Erythroblast (primary cell): Measurements from ENCODE around the gene MAN1A2.
A peak's percentile ranks its signal among the peaks of the same experiment; 100 is the strongest.
"Not testable (repeated sequence)": the region's sequence is repeated elsewhere in the genome, so short reads cannot be mapped to it uniquely, and the experiment has no call there.

Experiments
- DNase-seq, 2 experiments: peaks; one replicate each; lab custom pipeline; 2025; lab: John Stamatoyannopoulos, UW
- GATA1 ChIP-seq: IDR thresholded peaks from 2 replicates; pipeline ENCODE4 v1.6.1; 2011; ENCODE audit warnings: low read depth, mild to moderate bottlenecking, control low read depth, low read length, moderate library complexity
- POLR2A ChIP-seq: IDR thresholded peaks from 2 replicates; pipeline ENCODE4 v1.6.1; 2011; ENCODE audit warnings: mild to moderate bottlenecking, low read length

MAN1A2 gene

DNA sequence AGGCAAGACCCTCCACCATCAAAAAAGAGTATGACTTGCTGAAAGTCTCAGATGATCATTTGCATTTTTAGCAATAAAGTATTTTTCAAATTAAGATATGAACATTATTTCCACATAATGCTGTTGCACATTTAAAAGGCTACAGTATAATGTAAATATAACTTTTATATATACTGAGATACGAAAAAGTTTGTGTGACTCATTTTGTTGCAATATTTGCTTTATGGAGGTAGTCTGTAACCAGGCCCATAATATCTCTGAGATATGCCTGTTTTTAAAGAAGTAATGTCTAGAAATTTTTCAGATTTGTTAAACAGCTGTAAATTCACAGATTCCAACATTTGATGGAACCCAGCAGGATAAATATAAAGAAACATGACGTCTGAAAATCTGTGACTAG, 86.7 kb downstream of the MAN1A2 start:
- no peak for DNase-seq
- TF ChIP-seq POLR2A, result no peak
- TF ChIP-seq GATA1, result no peak

- DNase-seq, result not testable (repeated sequence)
These were observed 91.2 kb downstream of the MAN1A2 start for GRCh38 chr1:117458410-117458809.

- TF ChIP-seq GATA1, result no peak
- no peak for TF ChIP-seq POLR2A
- no peak for DNase-seq
These were observed 99.5 kb downstream of the MAN1A2 start for GRCh38 chr1:117466761-117467160.

DNA sequence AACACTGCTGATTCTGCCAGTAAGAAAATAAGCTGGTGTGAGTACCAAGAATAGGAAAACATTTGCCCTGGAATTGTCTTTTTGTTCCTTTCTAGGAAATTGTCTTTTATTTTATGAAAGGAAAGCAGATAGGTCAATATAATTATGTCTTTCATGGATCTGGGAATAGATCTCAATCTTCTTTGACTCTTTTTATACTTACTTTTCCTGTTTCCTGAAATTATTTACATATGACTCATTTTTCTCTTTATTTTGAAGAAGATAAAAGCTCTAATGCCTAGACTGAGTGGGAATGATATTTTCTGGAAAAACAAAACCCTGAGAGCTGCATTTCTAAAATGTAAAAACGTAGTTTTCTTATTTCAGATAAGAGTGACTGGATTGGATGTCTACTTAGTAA, 100.1 kb downstream of the MAN1A2 start:
- TF ChIP-seq GATA1 (no peak), POLR2A (no peak)
- no peak for DNase-seq

DNA sequence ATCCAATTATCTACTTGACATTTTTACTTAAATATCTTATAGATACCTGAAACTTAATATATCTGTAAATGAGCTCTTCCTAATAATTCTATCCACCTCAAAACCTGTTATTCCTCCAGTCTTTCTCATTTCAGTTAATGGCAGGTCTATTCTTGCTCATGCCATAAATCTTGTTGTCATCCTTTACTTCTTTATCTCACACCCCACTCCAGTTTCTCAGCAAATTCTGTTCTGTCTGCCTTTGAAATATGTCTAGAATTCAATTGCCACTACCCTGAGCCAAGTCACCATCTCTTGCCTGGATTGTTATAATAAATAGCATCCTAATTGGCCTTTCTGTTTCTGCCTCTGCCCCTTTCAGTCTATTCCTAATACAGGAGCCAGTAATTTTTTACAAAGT, 105.8 kb downstream of the MAN1A2 start:
- no peak for DNase-seq
- TF ChIP-seq GATA1, result no peak
- no peak for TF ChIP-seq POLR2A

- DNase-seq, result not testable (repeated sequence)
These were observed 108.2 kb downstream of the MAN1A2 start for GRCh38 chr1:117475495-117475894.

DNA sequence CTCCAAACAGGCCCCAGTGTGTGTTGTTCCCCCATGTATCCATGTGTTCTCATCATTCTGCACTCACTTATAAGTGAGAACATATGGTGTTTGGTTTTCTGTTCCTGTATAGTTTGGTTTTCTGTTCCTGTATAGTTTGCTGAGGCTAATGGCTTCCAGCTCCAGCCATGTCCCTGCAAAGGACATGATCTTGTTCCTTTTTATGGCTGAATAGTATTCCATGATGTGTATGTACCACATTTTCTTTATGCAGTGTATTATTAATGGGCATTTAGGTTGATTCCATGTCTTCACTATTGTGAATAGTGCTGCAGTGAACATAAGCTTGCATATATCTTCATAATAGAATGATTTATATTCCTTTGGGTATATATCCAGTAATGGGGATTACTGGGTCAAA, 111.8 kb downstream of the MAN1A2 start:
- no peak for DNase-seq
- TF ChIP-seq POLR2A (no peak), GATA1 (no peak)

DNA sequence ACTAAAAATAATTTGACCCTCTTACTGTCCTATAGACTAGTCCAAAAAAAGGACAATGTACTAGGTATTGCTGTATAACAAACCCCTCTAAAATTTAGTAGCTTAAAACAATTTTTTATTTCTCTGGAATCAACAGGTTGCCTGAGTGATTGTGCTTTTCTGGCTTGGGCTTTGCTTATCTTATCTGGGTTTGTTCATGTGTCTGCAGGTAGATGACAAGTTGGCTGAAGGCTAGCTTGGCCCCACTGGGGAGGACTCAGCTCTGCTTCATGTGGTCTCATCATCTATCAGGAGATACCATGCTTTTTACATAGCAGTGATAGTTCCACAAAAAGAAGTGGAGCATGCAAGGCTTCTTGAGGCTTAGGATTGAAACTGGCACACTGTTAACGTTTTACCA, 114.2 kb downstream of the MAN1A2 start:
- TF ChIP-seq GATA1 (no peak), POLR2A (no peak)
- no peak for DNase-seq

- no peak for TF ChIP-seq GATA1
- no peak for TF ChIP-seq POLR2A
- DNase-seq, result no peak
These were observed 126.7 kb downstream of the MAN1A2 start for GRCh38 chr1:117493906-117494305.

DNA sequence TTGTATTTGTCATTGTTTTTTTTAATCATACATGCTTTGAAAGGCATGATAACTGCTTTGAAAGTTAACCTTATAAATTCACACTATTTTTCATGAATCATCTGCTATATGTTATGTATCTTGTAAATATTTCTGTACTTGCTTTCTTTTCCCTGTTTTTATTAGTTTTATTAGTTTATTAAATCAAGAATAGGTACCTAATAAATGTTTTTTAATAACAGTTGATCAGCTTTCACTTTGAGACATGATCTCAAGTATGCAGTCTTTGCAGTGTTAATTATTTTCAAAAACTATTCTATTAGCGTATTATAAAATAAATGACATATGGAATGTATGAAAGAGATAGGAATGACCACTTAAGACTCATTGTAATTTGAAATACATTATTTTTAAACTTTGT, 127.8 kb downstream of the MAN1A2 start:
- DNase-seq, result no peak
- TF ChIP-seq GATA1, result no peak
- TF ChIP-seq POLR2A, result no peak

- DNase-seq, result no peak
- TF ChIP-seq POLR2A (no peak), GATA1 (no peak)
These were observed 131.8 kb downstream of the MAN1A2 start for GRCh38 chr1:117499071-117499470.

DNA sequence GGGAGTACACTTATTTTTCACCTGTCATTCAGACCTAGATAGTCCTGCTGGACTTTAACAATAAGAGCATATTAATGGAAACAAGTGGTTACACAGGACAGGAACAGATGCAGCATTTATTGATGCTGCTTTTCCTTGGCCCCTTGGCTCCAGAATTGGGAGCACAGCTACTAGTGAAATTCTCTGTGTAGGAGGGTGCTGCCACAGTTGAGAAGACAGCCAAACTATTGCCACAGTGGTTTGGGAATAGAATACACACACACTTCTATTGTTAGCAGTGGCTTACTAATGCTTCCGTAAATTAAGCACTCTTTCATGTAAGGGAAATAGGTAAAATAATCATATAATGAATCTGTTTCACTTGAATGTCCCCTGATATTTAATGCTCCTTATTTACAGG, 133.3 kb downstream of the MAN1A2 start:
- TF ChIP-seq POLR2A (no peak), GATA1 (no peak)

DNA sequence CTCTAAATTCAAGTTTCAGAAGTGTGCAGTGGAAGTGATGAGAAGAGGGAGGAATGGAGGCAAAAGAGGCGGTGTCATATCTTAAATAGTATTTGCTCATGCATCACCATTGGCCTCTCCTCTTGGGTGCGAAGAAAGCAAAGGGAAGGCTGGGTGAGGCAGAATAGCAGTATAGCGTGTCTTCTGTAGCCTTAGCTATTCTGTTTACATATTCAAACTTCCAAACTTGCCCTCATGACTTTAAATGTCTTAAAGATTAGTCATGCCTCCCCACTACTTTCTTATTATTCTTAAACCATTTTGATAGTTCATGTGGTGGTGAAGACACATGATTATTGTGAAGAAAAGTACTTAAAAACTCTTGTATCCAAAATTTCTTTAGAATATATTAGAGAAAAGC, 134.0 kb downstream of the MAN1A2 start:
- TF ChIP-seq POLR2A (no peak), GATA1 (no peak)
- no peak for DNase-seq

More for the DNA sequence above, 133.3 kb downstream of the MAN1A2 start:
- no peak for DNase-seq

GRCh38 chr1:117511273-117511672, 144.0 kb downstream of the MAN1A2 start:
- no peak for TF ChIP-seq GATA1
- no peak for TF ChIP-seq POLR2A
- no peak for DNase-seq

GRCh38 chr1:117512728-117513321, 145.6 kb downstream of the MAN1A2 start:
- DNase-seq, result peak; percentile 20 to 63
- TF ChIP-seq POLR2A (no peak), GATA1 (no peak)

GRCh38 chr1:117523111-117523510, 155.9 kb downstream of the MAN1A2 start:
- DNase-seq, result no peak
- TF ChIP-seq GATA1 (no peak), POLR2A (no peak)
